B cell (primary cell): ENCODE results near the gene C4BPA.

Source experiments
- CTCF ChIP-seq: fragments of 200-600 bp; IDR thresholded peaks from one replicate; pipeline ENCODE4 v1.8.0; 2022; ENCODE audit warnings: antibody characterized with exemption, mild to moderate bottlenecking
- EZH2 ChIP-seq: IDR thresholded peaks from 2 replicates; pipeline ENCODE4 v1.6.1; 2012; ENCODE audit warnings: borderline replicate concordance, low read depth, mild to moderate bottlenecking, moderate library complexity, low read length; ENCODE audit not compliant: insufficient read depth, poor library complexity, severe bottlenecking

- TF ChIP-seq CTCF (no peak), EZH2 (no peak)
Observed at GRCh38 chr1:207179036-207179435, 75.0 kb downstream of the C4BPA start.
